Gastroesophageal sphincter (tissue), 3 donors: Measurements from ENCODE around the gene EIF2B1.

Experiments
- POLR2A ChIP-seq, 2 donors: fragments of 450-650 bp; IDR thresholded peaks; one replicate each; pipeline ENCODE4 v1.6.1; 2017; ENCODE audit warnings: antibody characterized with exemption in 2 of 2, mild to moderate bottlenecking in 2 of 2, moderate library complexity in 1 of 2
- TF ChIP-seq, protein P1 (sequence below), 4 experiments: fragments of 200-600 bp in 2 of 4; fragments of 450-650 bp in 2 of 4; sonication (generic) in 1 of 4; IDR thresholded peaks; one replicate each; pipeline ENCODE4 v1.5.1; 2017 to 2019; ENCODE audit warnings: antibody characterized with exemption in 4 of 4, mild to moderate bottlenecking in 2 of 4, moderate library complexity in 2 of 4

- no peak for TF ChIP-seq POLR2A (IDR thresholded peaks at IDR 0.05)
- TF ChIP-seq, protein P1, sequence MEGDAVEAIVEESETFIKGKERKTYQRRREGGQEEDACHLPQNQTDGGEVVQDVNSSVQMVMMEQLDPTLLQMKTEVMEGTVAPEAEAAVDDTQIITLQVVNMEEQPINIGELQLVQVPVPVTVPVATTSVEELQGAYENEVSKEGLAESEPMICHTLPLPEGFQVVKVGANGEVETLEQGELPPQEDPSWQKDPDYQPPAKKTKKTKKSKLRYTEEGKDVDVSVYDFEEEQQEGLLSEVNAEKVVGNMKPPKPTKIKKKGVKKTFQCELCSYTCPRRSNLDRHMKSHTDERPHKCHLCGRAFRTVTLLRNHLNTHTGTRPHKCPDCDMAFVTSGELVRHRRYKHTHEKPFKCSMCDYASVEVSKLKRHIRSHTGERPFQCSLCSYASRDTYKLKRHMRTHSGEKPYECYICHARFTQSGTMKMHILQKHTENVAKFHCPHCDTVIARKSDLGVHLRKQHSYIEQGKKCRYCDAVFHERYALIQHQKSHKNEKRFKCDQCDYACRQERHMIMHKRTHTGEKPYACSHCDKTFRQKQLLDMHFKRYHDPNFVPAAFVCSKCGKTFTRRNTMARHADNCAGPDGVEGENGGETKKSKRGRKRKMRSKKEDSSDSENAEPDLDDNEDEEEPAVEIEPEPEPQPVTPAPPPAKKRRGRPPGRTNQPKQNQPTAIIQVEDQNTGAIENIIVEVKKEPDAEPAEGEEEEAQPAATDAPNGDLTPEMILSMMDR (IDR thresholded peaks at IDR 0.05): no peak
These were observed 37.8 kb downstream of the EIF2B1 start for GRCh38 chr12:123595729-123596128.
